ENCODE data around the gene SOD2.

GRCh38 chr6:159692303-159693127, 526 bp downstream of the SOD2 start:
- TF ChIP-seq CTCF (IDR thresholded peaks at IDR 0.05; ENCODE audit: low read depth, low read length) = no peak
- TF ChIP-seq EZH2phosphoT487 (IDR thresholded peaks at IDR 0.05; ENCODE audit: low read depth) = no peak
